Liver (tissue), 9 donors: ENCODE measurements around the gene TLR3. TPM values are rescaled to one million over a fixed set of nuclear protein-coding genes. Genes with fewer than 3 reads are reported as not detected.
A peak's percentile ranks its signal among the peaks of the same experiment; 100 is the strongest.

Experiments
- DNase-seq: peaks from one replicate; pipeline ENCODE4 v3.0.0-alpha.2; 2017; ENCODE audit warnings: low spot score
- H3K27ac ChIP-seq, 2 donors: one replicate each; pipeline ENCODE4 v1.7.0; 2013; ENCODE audit warnings: inconsistent platforms in 2 of 2, low read length in 2 of 2, control low read depth in 1 of 2, low read depth in 1 of 2, mild to moderate bottlenecking in 1 of 2
- H3K27me3 ChIP-seq, 4 donors: one replicate each; pipeline versions ENCODE4 v1.6.1 to v1.7.0; 2013; ENCODE audit warnings: low read length in 3 of 4, inconsistent platforms in 1 of 4, mild to moderate bottlenecking in 1 of 4, moderate library complexity in 1 of 4; ENCODE audit not compliant: control insufficient read depth in 4 of 4, insufficient read depth in 4 of 4
- H3K36me3 ChIP-seq, 4 donors: one replicate each; pipeline versions ENCODE4 v1.6.1 to v1.7.0; 2013; ENCODE audit warnings: low read length in 3 of 4, mild to moderate bottlenecking in 3 of 4, low read depth in 1 of 4, moderate library complexity in 1 of 4; ENCODE audit not compliant: control insufficient read depth in 4 of 4, insufficient read depth in 3 of 4
- H3K4me1 ChIP-seq, 4 donors: one replicate each; pipeline versions ENCODE4 v1.6.1 to v1.7.0; 2013; ENCODE audit warnings: low read length in 3 of 4, mild to moderate bottlenecking in 3 of 4, moderate library complexity in 1 of 4; ENCODE audit not compliant: control insufficient read depth in 4 of 4, insufficient read depth in 4 of 4
- H3K4me3 ChIP-seq, 3 donors: one replicate each; pipeline versions ENCODE4 v1.6.1 to v1.7.0; 2013; ENCODE audit warnings: low read length in 3 of 3, control low read depth in 1 of 3, low read depth in 1 of 3, mild to moderate bottlenecking in 1 of 3
- H3K9ac ChIP-seq, 2 donors: one replicate each; pipeline ENCODE4 v1.7.0; 2013; ENCODE audit warnings: low read length in 2 of 2, mild to moderate bottlenecking in 2 of 2, moderate library complexity in 2 of 2, control low read depth in 1 of 2, low read depth in 1 of 2
- H3K9me3 ChIP-seq, 4 donors: one replicate each; pipeline versions ENCODE4 v1.6.1 to v1.7.0; 2013; ENCODE audit warnings: low read length in 3 of 4; ENCODE audit not compliant: control insufficient read depth in 4 of 4
- ATF3 ChIP-seq: IDR thresholded peaks from 2 replicates; pipeline ENCODE4 v1.6.1; 2016; ENCODE audit warnings: antibody characterized with exemption
- CTCF ChIP-seq: fragments of 150-350 bp; IDR thresholded peaks from 2 replicates; pipeline ENCODE4 v1.5.1; 2017; ENCODE audit warnings: improper control_type of control experiment, low read depth, low read length; ENCODE audit not compliant: missing input control
- EGR1 ChIP-seq, 2 donors: IDR thresholded peaks; 2 replicates each; pipeline ENCODE4 v1.6.1; 2016 to 2018; ENCODE audit warnings: antibody characterized with exemption in 2 of 2, low read depth in 2 of 2
- FOXA1 ChIP-seq: IDR thresholded peaks from 2 replicates; pipeline ENCODE4 v1.6.1; 2016; ENCODE audit warnings: antibody characterized with exemption
- FOXA2 ChIP-seq: IDR thresholded peaks from 2 replicates; pipeline ENCODE4 v1.6.1; 2016; ENCODE audit warnings: antibody characterized with exemption
- GABPA ChIP-seq, 2 donors: IDR thresholded peaks in 1 of 2; conservative IDR thresholded peaks in 1 of 2; 2 replicates each; pipeline ENCODE4 v1.6.1; 2016; ENCODE audit warnings: antibody characterized with exemption in 2 of 2, mild to moderate bottlenecking in 1 of 2, moderate library complexity in 1 of 2
- HNF4A ChIP-seq, 2 donors: conservative IDR thresholded peaks; 2 replicates each; pipeline ENCODE4 v1.6.1; 2016; ENCODE audit warnings: antibody characterized with exemption in 2 of 2, mild to moderate bottlenecking in 2 of 2
- HNF4G ChIP-seq: IDR thresholded peaks from 2 replicates; pipeline ENCODE4 v1.6.1; 2016; ENCODE audit warnings: antibody characterized with exemption
- JUND ChIP-seq, 2 donors: IDR thresholded peaks; 2 replicates each; pipeline ENCODE4 v1.6.1; 2016; ENCODE audit warnings: antibody characterized with exemption in 2 of 2
- MAX ChIP-seq: IDR thresholded peaks from 2 replicates; pipeline ENCODE4 v1.6.1; 2016; ENCODE audit warnings: antibody characterized with exemption
- NR2F2 ChIP-seq: IDR thresholded peaks from 2 replicates; pipeline ENCODE4 v1.6.1; 2016; ENCODE audit warnings: antibody characterized with exemption
- RAD21 ChIP-seq, 2 donors: IDR thresholded peaks; 2 replicates each; pipeline ENCODE4 v1.6.1; 2016; ENCODE audit warnings: antibody characterized with exemption in 2 of 2, mild to moderate bottlenecking in 2 of 2
- REST ChIP-seq: IDR thresholded peaks from 2 replicates; pipeline ENCODE4 v1.6.1; 2016; ENCODE audit warnings: antibody characterized with exemption, mild to moderate bottlenecking
- RXRA ChIP-seq, 2 donors: IDR thresholded peaks; 2 replicates each; pipeline ENCODE4 v1.6.1; 2017 to 2018; ENCODE audit warnings: antibody characterized with exemption in 2 of 2, mild to moderate bottlenecking in 1 of 2
- SP1 ChIP-seq: IDR thresholded peaks from 2 replicates; pipeline ENCODE4 v1.6.1; 2018; ENCODE audit warnings: antibody characterized with exemption, mild to moderate bottlenecking
- TAF1 ChIP-seq: conservative IDR thresholded peaks from 2 replicates; pipeline ENCODE4 v1.6.1; 2016; ENCODE audit warnings: antibody characterized with exemption, mild to moderate bottlenecking
- YY1 ChIP-seq: IDR thresholded peaks from 2 replicates; pipeline ENCODE4 v1.6.1; 2016; ENCODE audit warnings: antibody characterized with exemption, mild to moderate bottlenecking
- ZBTB33 ChIP-seq: IDR thresholded peaks from 2 replicates; pipeline ENCODE4 v1.6.1; 2016; ENCODE audit warnings: antibody characterized with exemption
- WGBS: extraction: QIAGEN DNeasy Blood & Tissue Kit; methylation state at CpG from one replicate; pipeline ENCODE4 v1.1.7; 2013; 5-methylcytosine and 5-hydroxymethylcytosine counted together
- polyA plus RNA-seq, 2 donors: library from polyadenylated mRNA; stranded (reverse) in 1 of 2; unstranded in 1 of 2; fragments of 200-250 nt in 1 of 2; fragments of >200 nt in 1 of 2; fragmentation: Nextera tagmentation in 1 of 2; extraction: Ambion mirVana in 1 of 2; gene quantifications; one replicate each; pipeline versions ENCODE4 v1.2.1 to v1.2.3, GENCODE V29; 2013 to 2015
- total RNA-seq, 2 donors: library from RNA; depleted of rRNA; stranded (reverse); fragments of >200 nt; gene quantifications; one replicate each; pipeline ENCODE4 v1.2.3, GENCODE V29; 2014
- donor health status: healthy.
- donor health status: healthy.
- donor health status: healthy.
- donor health status: healthy.
- donor health status: healthy.

Gene TLR3
- total and polyA plus RNA-seq, 4 donors = 1.3 to 4.3 (median 2.4) TPM

- Histone ChIP-seq H3K9me3 (peaks cover 0 to 3% (median 0%) of the 10 kb centered on the region in 4 donors), H3K36me3 (no peaks in the 10 kb centered on the region), H3K27me3 (no peaks in the 10 kb centered on the region), H3K4me1 (peaks cover 0 to 22% (median 15%) of the 10 kb centered on the region in 4 donors), H3K27ac (peak overlapping the region; percentile 14 to 54), H3K4me3 (no peak overlapping the region), H3K9ac (no peak overlapping the region)
- peak; percentile 77 for TF ChIP-seq SP1
- TF ChIP-seq ATF3 = no peak
- TF ChIP-seq FOXA1 = no peak
- peak; percentile 39 for TF ChIP-seq MAX
- peak in 1 of 2 donors; percentile 48 for TF ChIP-seq HNF4A (conservative IDR thresholded peaks at IDR 0.05)
- TF ChIP-seq RAD21 (IDR thresholded peaks at IDR 0.05) = peak; percentile 43 to 56
- no peak for TF ChIP-seq FOXA2
- TF ChIP-seq GABPA (IDR thresholded peaks at IDR 0.05 in 1 of 2, conservative IDR thresholded peaks at IDR 0.05 in 1 of 2) = no peak
- TF ChIP-seq REST = peak; percentile 45
- TF ChIP-seq CTCF = no peak
- TF ChIP-seq RXRA (IDR thresholded peaks at IDR 0.05) = peak; percentile 73 to 87
- TF ChIP-seq JUND (IDR thresholded peaks at IDR 0.05) = peak in 1 of 2 donors; percentile 23
- peak; percentile 89 for TF ChIP-seq YY1
- TF ChIP-seq EGR1 (IDR thresholded peaks at IDR 0.05; ENCODE audit: low read depth in 2 of 2) = peak in 1 of 2 donors; percentile 35
- no peak for TF ChIP-seq HNF4G
- no peak for TF ChIP-seq ZBTB33
- no peak for TF ChIP-seq TAF1
- TF ChIP-seq NR2F2 = peak; percentile 75
- DNase-seq = no peak
- WGBS = 17% methylated on average over 11 of the region's 11 CpGs
These were observed 39.2 kb upstream of the TLR3 start for GRCh38 chr4:186029571-186030398.
